GM10266 (cell line): ENCODE measurements around the gene RTTN.

Experiments
- DNase-seq: peaks from one replicate; pipeline ENCODE4 v3.0.0; 2012; ENCODE audit errors: extremely low spot score
- CTCF ChIP-seq: IDR thresholded peaks from 2 replicates; pipeline ENCODE4 v1.5.1; 2012; ENCODE audit warnings: mild to moderate bottlenecking, low read depth; ENCODE audit not compliant: control insufficient read depth, insufficient read depth; ENCODE audit errors: missing control alignments

Gene RTTN

GRCh38 chr18:70029163-70029562 is 176.3 kb downstream of the RTTN start:
- DNase-seq = no peak
- TF ChIP-seq CTCF = no peak

GRCh38 chr18:70028734-70029133 is 176.8 kb downstream of the RTTN start:
- no peak for DNase-seq
- TF ChIP-seq CTCF = no peak

- no peak for DNase-seq
- TF ChIP-seq CTCF = no peak
Measured at GRCh38 chr18:70028084-70028483, 177.4 kb downstream of the RTTN start.

- DNase-seq = no peak
Measured at GRCh38 chr18:70025580-70025979, 179.9 kb downstream of the RTTN start.

GRCh38 chr18:70024829-70025228 is 180.7 kb downstream of the RTTN start:
- TF ChIP-seq CTCF = no peak
- no peak for DNase-seq

More at GRCh38 chr18:70025580-70025979, 179.9 kb downstream of the RTTN start:
- TF ChIP-seq CTCF = no peak

- DNase-seq = no peak
Measured at GRCh38 chr18:70024093-70024492, 181.4 kb downstream of the RTTN start.

GRCh38 chr18:70022636-70023035 is 182.9 kb downstream of the RTTN start:
- TF ChIP-seq CTCF = no peak
- no peak for DNase-seq

More at GRCh38 chr18:70024093-70024492, 181.4 kb downstream of the RTTN start:
- no peak for TF ChIP-seq CTCF
